Activated CD4-positive, alpha-beta T cell treated with anti-CD3 and anti-CD28 coated beads, Interleukin-10, Interleukin-2, amounts not matched to agents 100 ng/mL and 50 ng/mL, durations not matched to agents 16 hours and 8 hours (primary cell): Measurements from ENCODE around the gene SYK.
"Not testable (repeated sequence)": the region's sequence is repeated elsewhere in the genome, so short reads cannot be mapped to it uniquely, and the experiment has no call there.

Experiments
- DNase-seq: peaks from one replicate; pipeline ENCODE4 v3.0.0-alpha.2; 2020

SYK gene

DNA sequence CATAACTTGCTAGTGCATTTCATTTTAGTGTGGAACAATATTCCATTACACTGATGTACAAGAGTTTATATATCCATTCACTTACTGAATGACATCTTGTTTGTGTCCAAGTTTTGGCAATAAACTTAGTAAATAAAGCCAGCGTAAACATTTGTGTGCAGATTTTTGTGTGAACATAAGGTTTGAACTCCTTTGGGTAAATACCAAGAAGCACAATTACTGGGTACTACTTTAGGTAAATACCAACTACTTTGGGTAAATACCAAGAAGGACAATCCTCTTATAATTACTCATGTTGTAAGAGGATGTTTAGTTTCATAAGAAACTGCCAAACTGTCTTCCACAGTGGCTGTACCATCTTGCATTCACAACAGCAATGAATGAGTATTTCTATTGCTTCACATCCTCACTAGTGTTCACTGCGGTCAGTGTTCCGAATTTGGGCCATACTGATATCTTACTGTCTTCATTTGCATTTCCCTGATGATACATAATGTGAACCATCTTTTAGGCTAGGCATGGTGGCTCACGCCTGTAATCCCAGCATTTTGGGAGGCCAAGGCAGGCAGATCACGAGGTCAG lies 2.3 kb upstream of the SYK start:
- DNase-seq, result no peak

DNA sequence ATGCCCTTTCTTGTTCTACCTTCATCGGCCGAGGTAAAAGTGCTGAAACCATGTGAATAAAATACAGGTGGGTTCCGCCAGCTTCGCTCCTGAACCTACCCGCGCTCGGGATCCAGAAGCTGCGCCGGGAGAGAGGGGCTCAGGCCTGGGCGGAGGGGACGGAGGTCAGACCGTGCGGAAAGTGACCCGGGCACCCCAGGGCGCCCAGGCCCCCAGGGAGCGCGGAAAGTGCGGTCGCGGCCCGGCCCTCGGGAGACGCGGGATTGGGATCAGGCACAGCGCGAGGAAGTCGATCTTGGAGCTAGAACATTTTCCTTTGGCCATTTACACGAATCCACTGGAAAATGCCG lies 329 bp downstream of the SYK start:
- no peak for DNase-seq

DNA sequence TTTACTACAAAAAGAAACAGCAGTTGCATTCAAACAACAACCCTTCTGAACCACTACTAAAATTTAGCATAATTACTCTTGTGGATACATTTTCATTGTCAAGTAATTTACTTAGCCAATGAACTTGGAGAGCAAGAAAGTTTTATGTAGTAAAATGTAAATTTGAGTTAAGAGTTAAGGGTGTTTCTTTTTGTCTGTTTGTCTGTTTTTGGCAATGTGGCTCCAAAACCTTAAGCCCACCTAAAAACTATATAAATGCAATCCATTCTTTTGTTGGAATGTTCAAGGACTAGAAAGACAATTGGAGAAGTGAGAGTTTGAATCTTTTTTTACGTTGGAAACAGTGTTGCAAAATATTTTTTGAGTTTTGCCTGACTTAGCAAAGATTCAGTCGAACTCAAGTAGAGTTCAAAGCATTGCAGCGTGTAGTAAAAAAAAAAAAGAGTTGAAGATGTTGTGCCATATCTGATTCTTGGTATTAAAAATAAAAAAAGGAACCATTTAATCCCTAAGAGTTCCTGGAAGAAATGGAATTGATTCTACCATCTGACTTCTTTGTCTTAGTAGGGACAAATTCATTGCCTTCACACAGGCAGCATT lies 867 bp downstream of the SYK start:
- no peak for DNase-seq

DNA sequence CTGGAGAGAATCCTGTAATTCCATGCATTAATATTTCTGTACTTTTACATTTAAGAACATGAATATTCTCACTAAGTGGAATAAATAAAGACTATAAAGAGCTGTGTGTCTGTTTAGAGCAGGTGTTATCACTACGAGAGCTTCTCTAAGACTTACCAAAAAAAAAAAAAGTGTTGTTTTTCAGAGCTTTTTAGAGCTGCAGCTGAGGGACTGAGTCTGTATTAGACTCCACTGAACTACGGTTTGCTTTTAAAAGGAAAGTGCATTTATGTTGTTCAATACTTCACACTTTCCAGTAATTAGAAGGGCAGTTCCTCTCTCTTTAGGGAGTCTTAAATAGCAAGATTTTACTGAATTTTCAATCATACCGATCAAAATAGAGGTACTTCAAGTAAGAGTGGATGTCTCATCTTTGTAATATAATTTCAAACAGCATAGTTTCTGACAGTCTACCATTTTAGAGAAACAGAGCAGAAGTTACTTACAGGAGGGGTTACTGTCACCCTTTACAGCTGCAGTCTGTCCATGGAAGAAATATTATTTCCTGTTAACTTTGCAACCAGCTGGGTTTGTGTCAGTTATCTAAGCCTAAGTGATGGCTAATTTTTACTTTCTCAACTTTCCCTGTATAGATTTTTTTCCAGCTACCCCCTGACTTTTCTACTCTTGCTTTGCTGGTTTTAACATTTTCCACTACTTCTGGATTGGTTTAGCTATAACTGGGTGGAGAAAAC lies 2.4 kb downstream of the SYK start:
- DNase-seq, result no peak

DNA sequence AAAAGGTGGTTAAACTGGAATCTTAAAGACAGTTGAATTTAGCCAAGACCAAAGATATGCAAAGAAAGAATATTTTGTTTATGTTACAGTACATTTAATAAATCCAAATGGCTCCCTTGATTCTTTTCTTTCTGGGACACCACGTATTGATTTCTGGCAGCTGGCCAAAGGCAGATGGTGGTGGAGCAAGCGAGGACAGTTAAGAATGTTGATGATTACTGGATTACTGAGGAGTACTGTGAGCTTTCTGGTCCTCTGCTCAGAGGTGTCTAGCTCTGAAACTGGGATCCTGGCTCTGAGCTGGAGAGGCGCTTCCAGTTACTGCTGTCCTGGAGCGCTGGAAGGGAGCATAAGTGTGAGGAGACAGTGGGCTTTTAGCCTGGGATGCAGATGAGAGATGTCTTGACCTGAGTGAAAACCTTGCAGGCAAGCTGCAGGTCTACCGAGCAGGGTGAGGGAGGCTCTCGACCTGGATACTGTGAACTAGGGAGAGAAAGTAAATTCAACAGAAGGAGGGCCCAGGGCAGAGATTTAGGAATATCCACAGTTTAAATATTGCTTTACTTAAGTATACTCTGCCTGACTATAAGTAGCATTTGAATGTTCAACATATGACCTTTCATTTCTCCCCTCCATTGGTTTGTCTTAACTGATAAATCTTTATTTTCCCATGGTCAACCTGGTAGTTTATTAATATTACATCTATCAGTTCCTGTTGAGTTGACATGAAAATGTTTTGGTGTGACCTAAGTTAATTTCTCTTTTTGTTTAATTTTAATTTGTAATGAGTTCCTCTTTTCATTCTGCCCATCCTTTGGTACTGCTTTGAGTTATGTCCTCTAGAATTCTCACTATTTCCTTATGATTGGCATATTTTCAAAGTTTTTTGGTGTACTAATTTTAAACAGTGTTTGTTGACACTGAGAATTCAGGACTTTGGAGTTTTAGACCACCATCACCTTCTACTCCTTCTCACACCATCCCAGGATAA lies 3.7 kb downstream of the SYK start:
- no peak for DNase-seq

DNA sequence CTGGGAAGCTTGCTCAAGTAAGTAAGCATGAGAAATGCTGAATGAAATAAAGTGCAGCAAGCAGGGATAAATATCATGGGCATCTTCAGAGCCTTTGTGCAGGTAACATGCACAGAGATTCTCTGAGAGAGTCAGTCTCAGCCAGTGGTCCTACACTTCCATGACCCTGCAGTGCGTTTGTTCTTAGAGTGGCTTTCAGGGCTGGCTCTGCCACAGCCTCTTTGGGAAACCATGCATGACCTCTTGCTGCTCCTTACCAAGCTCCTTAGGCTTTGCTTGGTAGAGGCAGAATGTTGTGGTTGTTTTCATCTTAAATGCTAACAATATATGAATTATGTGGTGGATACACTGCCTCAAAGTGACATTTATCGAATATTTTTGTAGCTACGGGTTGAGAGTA lies 5.4 kb downstream of the SYK start:
- DNase-seq, result no peak

DNA sequence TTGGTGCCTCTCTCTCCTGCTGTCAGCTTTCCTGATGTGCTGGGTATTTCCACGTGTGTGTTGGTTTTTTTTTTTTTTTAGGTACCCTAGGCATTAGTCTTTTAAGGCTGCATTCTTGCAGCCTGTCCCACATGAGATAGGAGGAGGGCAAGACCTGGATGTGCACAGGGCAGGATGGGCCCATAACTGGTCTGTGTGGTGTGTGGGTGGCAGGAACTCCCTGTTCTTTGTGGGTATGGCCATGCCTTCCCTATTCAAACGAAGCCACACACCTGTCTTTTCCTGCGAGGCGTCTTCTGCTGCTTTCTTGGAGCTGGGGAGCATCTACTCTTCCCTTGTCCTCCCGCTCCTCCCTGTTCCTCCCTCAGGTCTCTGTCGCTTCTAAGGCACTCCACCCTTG lies 6.8 kb downstream of the SYK start:
- DNase-seq, result no peak

DNA sequence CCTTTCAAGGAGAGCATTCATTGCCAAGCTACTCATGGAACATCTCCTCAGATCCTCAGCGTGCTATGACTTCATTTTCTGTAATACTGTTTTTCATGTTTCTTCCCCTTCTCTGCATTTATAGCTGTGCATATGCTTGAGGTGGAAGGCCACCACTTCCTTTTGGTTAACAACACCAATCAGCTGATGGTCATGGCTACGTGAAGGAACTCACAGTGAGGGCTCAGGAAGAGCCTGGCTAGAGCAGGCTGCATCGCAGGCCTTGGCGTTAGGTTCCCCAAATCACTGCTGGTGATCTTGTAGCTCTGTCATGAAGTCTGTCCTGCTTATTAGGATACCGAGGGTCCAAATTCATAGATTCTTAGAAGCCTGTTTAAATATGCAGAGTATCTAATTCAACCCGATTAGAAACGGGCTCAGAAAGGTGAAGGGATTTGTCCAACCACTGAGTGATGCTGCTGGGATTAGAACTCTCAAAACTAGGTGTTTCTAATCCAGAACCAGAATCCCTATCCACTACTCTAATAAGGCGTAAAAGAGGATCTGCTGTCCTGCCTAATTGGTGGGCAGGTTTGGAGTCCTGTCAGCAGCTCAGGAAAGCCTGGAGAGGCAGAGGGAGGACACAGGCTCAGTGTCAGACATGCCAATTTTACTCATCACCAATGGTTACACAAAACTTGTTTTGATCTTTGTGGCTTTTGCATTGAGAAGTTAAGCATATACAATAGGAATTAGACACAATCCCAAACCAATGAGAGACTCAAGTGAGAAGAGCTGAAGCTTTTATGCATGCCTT lies 7.5 kb downstream of the SYK start:
- no peak for DNase-seq

DNA sequence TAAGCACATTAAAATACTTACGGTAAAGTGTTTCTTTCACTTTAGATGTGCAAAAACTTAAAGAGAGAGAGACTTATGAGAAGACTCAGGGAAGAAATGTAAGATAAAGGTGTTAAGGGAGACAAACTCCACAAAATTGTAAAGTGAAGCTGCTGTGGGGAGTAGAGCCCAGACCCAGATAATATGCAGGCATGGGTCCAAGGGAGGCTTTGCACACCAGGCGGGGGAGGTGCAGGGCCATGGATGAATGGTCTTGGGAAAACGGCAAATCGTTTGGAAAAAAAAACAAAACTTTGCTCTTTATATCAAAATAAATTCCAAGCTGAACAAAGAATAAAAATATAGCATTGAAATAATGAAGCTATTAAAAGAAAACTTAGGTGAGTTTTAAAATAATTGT lies 9.1 kb downstream of the SYK start:
- no peak for DNase-seq

DNA sequence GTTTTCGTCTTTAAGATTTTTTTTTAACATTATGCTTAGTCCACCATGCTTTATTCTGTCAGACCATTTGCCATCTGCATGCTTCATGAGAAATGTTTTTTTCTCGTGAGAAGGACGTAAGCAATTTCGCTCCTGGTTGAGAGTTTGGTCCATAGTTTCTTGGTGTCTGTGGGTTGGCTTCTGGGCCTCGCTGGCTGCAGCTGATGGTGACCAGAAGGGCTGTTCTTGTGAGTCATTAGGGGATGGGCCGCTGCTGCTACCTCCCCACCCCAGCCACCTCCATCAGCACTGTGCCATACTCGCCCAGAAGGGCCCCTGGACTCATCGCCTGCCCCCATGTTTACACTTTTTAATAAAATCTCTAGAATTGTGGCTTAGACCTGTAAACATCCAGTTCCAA lies 11.4 kb downstream of the SYK start:
- no peak for DNase-seq

DNA sequence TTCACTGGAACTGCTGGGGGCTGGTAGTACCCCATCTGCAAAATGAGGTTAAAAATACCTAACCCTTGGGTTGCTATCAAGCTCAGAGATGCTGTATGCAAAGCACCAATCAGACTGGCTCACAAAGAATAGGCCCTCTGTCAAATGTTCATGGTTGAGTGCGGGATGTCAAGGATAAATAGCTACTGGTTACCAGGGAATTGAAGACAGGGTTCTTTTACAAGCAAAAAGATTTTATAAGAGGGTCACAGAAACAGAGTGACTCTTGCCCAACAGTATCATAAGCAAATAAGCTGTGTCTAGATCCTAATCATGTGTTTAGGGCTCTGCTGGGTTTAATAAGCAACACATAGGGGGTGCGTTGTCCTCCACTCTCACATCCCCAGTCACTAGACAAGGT lies 11.9 kb downstream of the SYK start:
- no peak for DNase-seq

DNA sequence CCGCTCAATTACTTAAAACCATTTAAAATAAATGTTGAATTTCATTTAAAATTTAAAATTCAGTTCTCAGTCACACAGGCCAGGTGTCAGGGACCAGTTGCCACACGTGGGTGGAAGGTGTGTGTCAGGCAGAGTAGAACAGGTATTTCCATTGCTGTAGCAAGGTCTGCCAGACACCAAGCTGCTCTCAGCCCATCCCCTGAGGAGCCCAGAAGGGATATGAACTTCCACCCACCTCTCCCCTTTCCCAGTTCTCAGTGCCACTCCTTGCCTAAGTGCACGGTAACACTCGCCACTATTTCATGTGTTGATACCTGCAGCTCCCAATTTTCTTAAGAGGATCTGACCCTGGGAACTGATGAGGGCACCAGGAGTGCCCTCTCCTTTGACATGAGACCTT lies 12.7 kb downstream of the SYK start:
- no peak for DNase-seq

DNA sequence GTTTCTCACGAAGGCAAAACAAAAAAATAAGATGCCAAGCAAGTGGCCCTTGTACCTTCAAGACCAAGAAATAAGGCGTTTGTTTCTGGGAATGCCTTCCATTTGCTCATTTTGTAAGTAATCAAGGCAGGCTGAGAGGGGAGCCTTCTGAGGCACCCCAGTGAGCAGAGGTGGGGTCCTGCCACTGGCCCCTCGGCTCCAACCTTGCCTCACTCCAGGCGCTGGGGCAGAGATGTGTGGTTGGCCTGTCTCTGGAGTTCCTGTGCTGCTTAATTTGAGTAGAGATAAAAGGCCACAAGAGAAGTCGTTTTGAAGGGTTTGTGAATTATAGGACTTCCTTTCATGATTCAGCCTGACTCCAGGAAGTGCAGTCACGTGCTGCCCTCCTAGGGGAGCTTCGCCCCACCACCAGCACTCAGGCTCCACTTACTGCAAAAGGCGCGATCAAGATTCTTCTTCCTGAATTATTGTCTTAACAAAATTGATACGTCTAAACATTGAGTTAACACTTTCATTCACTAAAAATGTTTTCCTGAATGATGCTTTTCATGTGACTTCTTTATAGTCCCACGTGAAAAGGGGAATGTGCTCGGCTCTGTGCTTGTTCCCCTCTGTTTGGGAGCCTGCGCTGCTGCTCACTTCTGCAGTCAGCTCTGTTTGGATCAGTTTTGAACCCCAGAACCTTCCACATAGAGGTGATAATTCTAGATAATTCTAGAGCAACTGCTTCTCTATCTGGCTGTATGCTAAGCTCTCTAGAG lies 13.7 kb downstream of the SYK start:
- DNase-seq, result peak; percentile 20

DNA sequence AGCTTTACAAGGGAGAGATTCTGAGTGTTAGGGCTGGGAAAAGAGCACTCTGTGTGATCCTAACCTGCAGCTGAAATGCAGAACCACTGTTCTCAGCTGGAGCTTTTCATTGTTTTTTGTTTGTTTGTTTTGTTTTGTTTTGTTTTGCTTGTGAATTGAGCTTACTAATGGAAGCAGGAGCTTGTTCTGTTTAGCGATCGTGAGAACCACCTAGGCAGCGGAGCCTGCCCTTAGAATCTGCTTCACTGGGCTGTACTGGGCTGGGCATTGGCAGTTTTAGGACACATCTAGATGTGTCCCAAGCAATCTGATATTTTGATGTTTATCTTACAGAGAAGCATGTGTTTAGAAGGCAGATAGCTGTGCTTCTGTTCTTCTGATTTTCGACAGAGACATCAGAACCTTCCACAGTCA lies 14.3 kb downstream of the SYK start:
- no peak for DNase-seq

DNA sequence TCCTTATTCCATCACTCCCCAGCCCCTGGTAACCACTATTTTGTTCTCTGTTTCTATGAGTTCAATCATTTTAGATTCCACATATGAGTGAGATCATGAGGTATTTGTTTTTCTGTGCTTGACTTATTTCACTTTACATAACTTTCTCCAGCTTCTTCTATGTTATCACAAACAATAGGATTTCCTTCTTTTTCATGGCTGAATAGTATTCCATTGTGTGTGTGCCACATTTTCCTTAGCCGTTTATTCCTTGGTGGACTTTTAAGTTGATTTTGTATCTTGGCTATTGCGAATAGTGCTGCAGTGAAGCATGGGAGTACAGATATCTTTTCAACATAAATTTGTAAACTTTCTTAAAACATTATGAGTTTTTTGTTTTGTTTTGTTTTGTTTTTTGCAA lies 15.1 kb downstream of the SYK start:
- DNase-seq, result no peak

DNA sequence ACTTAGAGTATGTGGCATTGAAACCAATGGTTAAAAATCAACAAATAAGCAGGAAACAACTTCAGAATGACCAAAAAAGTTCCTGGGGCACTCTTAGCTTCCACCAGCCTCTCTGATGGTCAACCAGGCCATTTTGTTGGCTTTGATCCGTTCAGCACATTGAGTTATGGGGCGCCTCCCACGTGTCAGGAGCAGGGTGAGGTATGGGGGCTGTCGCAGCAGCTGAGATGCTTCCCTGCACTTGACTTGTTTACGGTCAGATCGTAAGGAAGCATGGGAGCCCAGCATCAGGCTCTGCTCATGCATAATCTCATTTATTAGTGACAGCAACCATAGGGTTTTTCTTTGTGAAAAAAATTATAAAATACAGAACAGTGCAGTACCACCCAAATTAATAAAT lies 16.7 kb downstream of the SYK start:
- DNase-seq, result no peak

DNA sequence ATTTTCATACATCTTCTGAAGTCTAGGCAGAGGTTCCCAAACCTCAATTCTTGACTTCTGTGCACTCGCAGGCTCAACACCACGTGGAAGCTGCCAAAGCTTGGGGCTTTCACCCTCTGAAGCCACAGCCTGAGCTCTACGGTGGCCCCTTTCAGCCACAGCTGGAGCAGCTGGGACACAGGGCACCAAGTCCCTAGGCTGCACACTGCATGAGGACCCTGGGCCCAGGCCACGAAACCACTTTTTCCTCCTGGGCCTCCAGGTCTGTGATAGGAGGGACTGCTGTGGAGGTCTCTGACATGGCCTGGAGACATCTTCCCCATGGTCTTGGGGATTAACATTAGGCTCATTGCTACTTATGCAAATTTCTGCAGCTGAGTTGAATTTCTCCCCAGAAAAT lies 18.8 kb downstream of the SYK start:
- not testable (repeated sequence) for DNase-seq

DNA sequence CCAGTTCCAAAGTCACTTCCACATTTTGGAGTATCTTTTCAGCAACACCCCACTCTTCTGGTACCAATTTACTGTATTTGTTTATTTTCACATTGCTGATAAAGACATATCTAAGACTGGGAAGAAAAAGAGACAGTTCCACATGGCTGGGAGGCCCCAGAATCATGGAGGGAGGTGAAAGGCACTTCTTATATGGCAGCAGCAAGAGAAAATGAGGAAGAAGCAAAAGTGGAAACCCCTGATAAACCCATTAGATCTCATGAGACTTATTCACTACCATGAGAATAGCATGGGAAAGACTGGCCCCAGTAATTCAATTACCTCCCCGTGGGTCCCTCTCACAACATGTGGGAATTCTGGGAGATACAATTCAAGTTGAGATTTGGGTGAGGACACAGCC lies 19.6 kb downstream of the SYK start:
- not testable (repeated sequence) for DNase-seq

DNA sequence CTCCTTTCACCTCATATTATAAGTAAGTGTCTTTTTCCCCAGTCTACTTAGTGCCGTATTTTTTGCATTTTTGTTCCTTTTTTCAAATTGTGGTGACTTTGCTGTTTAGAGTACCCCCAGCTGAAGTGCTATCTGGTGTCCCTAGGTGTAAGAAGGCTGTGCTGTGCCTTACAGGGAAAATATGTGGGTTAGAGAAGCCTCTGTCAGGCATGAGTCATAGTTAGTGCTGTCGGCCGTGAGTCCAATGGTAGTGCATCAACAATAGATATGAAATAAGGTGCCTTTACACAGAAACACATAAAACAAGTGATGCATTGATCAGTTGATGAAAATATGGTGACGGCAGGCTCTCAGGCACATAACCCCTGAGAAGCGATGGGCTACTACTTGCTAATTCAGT lies 20.1 kb downstream of the SYK start:
- DNase-seq, result no peak

DNA sequence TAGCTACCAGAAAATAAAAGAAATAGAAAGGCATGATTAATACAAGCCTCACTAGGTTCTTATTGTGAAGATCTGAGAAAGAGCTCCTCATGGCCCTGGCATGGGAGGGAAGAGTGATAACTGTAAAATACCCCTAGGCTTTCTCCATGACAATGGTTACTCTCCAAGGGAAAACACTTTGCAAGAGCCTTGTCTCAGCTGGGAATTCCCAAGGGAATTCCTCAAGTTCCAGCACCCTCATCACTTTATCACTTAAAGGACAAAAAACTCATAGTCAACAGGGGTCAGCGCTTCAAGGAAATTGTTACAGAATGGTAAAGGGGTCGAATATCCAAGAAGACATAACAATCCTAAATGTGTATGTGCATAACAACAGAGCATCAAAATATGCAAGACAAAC lies 21.2 kb downstream of the SYK start:
- no peak for DNase-seq

DNA sequence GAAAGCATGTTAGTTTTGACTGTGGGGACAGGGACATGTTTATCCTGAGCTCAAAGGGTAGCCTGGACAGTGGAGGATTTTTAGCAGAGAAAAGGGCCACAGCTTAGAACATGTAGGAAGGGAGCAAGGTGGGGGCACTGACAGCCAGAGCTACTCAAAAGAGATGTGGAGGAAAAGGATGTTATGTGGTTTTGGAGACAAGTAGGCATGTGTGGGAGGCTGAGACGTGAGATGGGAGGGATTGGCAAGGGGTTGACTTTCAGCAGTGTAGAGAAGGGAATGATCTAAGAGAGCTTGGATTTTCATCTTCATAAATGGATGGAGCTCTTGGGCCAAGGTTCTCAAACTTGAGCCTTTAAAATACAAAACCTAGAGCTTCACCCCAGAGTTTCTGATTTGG lies 24.0 kb downstream of the SYK start:
- no peak for DNase-seq
